NCI-H460 (cell line): ENCODE measurements around the gene SUSD4. TPM values are rescaled to one million over a fixed set of nuclear protein-coding genes. Genes with fewer than 3 reads are reported as not detected.
"Not testable (repeated sequence)": the region's sequence is repeated elsewhere in the genome, so short reads cannot be mapped to it uniquely, and the experiment has no call there.

Source experiments
- DNase-seq: peaks from one replicate; pipeline ENCODE4 v3.0.0-alpha.2; 2016; ENCODE audit warnings: low read depth; ENCODE audit errors: extremely low read depth
- total RNA-seq: library from RNA; depleted of rRNA; stranded (reverse); fragments of >200 nt; shearing (Covaris generic); gene quantifications from 2 replicates; pipeline ENCODE4 v1.2.3, GENCODE V29; 2014

SUSD4 gene
- total RNA-seq, 1 experiment from 2014 or later = not detected

GRCh38 chr1:223299553-223299952, 64.4 kb downstream of the SUSD4 start:
- DNase-seq = no peak

DNA sequence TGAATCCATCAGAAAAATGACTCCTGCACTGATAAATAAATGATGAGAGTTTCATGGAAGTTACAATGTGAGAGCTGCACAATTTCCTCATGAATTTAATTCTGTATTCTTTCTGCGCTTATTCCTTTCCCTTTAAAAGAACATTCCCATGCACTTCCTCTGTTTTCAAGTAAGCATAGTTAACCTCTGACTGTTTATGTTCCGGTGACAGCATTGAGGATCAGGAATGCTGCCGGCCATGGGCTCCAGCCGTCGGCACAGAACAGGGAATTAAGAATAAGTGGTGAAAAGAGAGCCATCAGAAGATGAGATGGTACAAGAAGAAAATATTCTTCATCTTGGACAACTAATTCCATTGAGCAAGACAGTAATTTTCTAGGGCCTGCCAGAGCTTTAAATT, 65.3 kb downstream of the SUSD4 start:
- DNase-seq = no peak

DNA sequence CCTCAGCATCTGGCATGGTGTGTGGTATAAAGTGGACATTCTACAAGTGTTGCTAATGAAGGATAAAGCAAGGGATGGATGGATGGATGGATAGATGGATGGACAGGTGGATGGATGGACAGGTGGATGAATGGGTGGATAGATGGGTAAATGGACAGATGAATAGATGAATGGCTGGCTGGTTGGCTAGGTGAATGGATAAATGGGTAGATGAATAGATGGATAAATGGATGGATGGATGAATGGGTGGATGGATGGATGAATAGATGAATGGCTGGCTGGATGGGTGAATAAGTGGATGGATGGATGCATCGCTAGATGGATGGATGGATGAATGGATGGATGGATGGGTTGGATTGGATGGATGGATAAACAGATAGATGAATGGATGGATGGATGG, 66.2 kb downstream of the SUSD4 start:
- no peak for DNase-seq

DNA sequence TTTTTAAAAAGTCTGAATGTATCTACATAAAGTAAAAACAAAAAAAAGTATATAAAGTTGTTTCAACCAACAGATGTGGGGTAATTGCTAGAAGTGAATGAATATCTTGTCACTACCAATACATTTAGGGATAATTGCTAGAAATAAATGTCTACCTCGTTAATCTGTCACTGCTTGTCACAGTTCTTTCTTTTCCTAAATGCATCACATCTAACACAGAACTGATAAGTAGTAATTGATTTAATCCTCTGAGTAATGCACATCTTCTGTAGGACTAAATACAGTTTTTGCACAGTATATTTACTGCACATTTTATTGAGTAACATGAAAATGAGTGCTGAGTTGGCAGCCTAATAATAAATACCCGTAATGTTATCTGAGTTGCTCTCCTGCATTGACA, 72.2 kb downstream of the SUSD4 start:
- DNase-seq = no peak

- DNase-seq = no peak
Measured at GRCh38 chr1:223290397-223290796, 73.6 kb downstream of the SUSD4 start.

GRCh38 chr1:223289621-223290020, 74.4 kb downstream of the SUSD4 start:
- DNase-seq = no peak

GRCh38 chr1:223288826-223289225, 75.2 kb downstream of the SUSD4 start:
- no peak for DNase-seq

DNA sequence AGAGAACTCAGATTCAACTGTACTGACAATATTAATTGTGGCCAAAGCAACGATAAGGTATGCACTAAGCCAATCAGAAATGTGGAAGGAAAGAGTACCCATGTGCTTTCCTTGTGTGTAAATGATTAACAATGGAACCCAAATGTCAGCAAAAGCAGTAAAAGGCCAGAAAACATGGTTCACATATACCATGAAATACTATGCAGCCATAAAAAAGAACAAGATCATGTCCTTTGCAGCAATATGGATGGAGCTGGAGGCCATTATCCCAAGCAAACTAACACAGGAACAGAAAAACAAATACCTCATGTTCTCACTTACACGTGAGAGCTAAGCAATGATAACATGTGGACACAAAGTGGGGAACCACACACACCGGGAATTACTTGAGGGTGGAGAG, 78.5 kb downstream of the SUSD4 start:
- DNase-seq = no peak

DNA sequence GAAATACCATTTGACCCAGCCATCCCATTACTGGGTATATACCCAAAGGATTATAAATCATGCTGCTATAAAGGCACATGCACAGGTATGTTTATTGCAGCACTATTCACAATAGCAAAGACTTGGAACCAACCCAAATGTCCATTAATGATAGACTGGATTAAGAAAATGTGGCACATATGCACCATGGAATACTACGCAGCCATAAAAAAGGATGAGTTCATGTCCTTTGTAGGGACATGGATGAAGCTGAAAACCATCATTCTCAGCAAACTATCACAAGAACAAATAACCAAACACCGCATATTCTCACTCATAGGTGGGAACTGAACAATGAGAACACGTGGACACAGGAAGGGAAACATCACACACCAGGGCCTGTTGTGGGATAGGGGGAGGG, 80.3 kb downstream of the SUSD4 start:
- not testable (repeated sequence) for DNase-seq

GRCh38 chr1:223278311-223278710, 85.7 kb downstream of the SUSD4 start:
- DNase-seq = not testable (repeated sequence)

GRCh38 chr1:223276029-223276428, 87.9 kb downstream of the SUSD4 start:
- no peak for DNase-seq

- no peak for DNase-seq
Measured at GRCh38 chr1:223273511-223273910, 90.5 kb downstream of the SUSD4 start.

DNA sequence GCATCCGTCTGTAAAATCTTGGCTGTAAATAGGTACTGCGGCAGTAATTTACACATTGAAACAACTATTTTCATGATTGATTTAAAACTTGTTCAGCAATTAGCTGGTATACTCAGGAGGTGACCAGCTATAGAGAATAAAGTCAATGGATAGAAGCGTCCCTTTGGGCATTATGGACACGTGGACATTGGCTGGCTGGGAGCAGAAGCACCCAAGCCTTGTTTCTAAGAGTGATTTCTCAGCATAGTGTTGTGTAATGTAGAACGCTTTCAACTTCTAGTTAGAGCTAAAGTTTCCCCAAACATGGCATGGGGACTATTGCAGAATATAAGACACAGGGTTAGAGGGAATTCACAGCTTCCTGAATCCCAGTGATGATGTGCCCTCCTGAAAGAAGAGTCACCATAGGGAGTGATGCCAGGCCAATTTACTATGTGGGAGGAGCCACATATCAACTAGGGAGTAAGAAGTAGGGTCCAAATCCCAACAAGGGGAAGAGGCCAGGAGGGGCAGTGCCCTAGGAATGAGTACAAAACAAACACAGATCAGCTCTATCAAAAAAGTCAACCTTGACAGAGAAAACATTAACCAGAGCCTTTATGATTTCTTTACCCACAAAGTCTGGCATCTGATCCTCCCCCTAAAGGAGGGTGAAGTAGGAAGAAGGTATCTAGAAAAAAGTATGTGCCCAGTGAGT, 92.7 kb downstream of the SUSD4 start:
- DNase-seq = no peak

DNA sequence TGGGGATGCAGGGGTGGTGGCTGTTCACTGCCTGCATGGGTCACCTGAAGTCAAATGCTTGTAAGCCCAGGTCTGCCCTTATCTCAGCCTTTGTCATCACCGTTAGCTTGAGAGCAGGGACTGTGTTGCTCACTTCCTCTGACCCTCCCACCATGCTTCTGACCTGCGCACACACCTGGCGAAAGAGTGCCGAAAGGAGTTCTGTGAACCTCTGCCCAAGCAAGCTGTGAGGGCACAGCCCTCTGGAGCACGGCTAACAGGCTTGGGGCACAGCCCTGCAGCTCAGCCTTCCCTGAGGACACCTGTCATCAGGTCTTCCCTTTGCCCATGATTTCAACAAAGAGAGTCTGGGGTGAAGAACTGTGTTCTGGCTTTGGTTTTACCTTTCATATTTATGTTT, 93.8 kb downstream of the SUSD4 start:
- DNase-seq = no peak

DNA sequence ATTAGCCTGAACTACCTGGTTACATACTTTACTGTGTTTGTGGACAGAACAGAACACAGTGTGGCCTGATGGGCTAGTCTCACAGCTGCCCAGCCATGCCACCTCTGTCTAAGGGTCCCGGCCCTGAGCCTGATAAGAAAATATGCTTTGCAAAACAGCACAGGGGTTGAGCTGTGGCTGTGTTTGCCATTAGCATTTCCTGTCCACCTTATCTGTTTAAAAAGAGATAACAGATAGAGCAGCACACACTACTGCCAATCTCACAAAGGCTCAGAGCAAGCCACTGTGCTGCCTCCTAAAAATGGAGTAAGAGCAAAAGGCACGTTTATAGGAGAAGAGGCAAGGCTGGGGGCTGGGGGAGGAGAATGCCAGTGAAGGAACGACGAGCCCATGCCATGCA, 95.0 kb downstream of the SUSD4 start:
- DNase-seq = no peak

GRCh38 chr1:223266632-223267172, 97.3 kb downstream of the SUSD4 start:
- no peak for DNase-seq

- no peak for DNase-seq
Measured at GRCh38 chr1:223264983-223265908, 98.7 kb downstream of the SUSD4 start.

- no peak for DNase-seq
Measured at GRCh38 chr1:223264529-223264928, 99.4 kb downstream of the SUSD4 start.

- no peak for DNase-seq
Measured at GRCh38 chr1:223261914-223262313, 102.1 kb downstream of the SUSD4 start.

DNA sequence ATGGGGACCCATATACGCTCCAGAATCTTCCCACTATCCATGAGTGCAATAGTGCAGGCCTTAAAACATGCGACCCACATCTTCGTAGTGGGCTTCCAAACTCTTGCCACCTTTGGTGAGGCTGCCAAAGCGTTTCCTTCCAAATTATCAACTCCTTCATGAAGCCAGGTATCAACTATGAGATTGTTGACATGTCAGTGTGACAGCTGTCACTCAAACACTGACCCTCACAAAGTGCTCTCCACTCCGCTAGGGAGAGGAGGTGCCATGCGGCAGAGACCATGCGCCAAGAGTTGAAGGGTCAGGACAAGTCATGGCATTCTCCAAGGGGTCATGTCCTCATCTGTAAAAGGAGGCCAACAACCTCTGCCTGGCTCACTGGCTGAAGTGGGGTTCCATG, 103.3 kb downstream of the SUSD4 start:
- DNase-seq = no peak

DNA sequence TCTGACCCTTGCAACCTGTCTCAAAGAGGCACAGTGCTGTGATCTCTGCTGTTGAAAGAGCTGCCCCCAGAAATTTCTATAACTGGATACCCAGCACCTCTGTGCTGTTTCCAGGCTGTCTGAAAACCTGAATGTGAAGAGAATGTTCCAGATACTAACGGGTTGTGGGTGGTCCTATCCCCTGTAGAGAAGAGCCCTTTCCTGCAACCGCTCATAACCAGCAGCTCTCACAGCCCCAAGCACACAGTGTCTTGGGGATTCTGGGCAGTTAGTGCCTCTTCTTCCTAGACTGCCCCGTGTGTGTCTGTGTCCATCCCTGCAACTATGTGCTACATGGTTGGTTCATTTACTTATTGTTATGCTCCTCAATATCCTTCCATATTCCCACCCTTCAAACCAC, 104.5 kb downstream of the SUSD4 start:
- no peak for DNase-seq

DNA sequence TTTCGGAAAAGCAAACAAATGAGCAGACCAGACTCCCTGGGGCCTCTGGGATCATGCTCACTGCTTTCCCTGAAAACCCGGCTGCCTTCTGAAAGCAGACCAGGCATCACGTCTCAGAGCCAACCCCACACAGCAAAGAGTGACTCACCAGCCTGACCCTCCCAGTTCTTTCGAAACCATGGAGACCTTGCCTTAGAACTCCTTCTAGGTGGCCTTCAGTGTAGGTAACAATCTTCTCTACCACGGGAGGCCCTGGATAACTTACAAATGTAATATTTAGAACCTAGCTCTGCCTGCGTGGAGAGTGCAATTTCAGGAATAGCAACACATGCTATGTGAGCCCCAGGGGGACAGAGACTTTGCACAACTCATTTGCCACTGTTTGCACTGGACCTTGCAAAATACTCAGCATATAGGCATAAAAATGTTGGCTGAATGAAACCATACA, 105.2 kb downstream of the SUSD4 start:
- peak; percentile 15 for DNase-seq
